ENCODE data around the gene SH3TC1.

Gene SH3TC1

GRCh38 chr4:8152090-8152864, 46.8 kb upstream of the SH3TC1 start:
- Histone ChIP-seq H3K27ac (ENCODE audit: low read length) (no peak overlapping the region), H2AFZ (ENCODE audit: low read depth, low read length) (no peak overlapping the region), H3K9me3 (ENCODE audit: insufficient read depth, low read length) (no peaks in the 10 kb centered on the region), H3K9ac (ENCODE audit: low read length) (no peak overlapping the region), H3K4me2 (ENCODE audit: low read length) (no peak overlapping the region), H3K79me2 (ENCODE audit: low read length) (no peaks in the 10 kb centered on the region), H4K20me1 (ENCODE audit: insufficient read depth, low read length) (no peaks in the 10 kb centered on the region), H3K4me1 (ENCODE audit: low read length) (no peaks in the 10 kb centered on the region), H3K4me3 (ENCODE audit: low read length) (no peak overlapping the region), H3K36me3 (replicated peaks; ENCODE audit: low read depth, low read length) (no peaks in the 10 kb centered on the region), H3K27me3 (ENCODE audit: low read depth, low read length) (no peaks in the 10 kb centered on the region)
- TF ChIP-seq EZH2phosphoT487 (IDR thresholded peaks at IDR 0.05; ENCODE audit: low read depth) (no peak), CTCF (IDR thresholded peaks at IDR 0.05; ENCODE audit: low read depth, low read length) (no peak)

- Histone ChIP-seq H3K9ac (ENCODE audit: low read length) (no peak overlapping the region), H2AFZ (ENCODE audit: low read depth, low read length) (no peak overlapping the region), H3K27me3 (ENCODE audit: low read depth, low read length) (no peaks in the 10 kb centered on the region), H3K36me3 (replicated peaks; ENCODE audit: low read depth, low read length) (no peaks in the 10 kb centered on the region), H3K4me3 (ENCODE audit: low read length) (no peak overlapping the region), H3K27ac (ENCODE audit: low read length) (no peak overlapping the region), H3K9me3 (ENCODE audit: insufficient read depth, low read length) (no peaks in the 10 kb centered on the region), H3K4me1 (ENCODE audit: low read length) (no peaks in the 10 kb centered on the region), H4K20me1 (ENCODE audit: insufficient read depth, low read length) (no peaks in the 10 kb centered on the region), H3K4me2 (ENCODE audit: low read length) (no peak overlapping the region), H3K79me2 (ENCODE audit: low read length) (no peaks in the 10 kb centered on the region)
- no peak for TF ChIP-seq EZH2phosphoT487 (IDR thresholded peaks at IDR 0.05; ENCODE audit: low read depth)
- TF ChIP-seq CTCF (IDR thresholded peaks at IDR 0.05; ENCODE audit: low read depth, low read length) = no peak
These were observed 46.2 kb upstream of the SH3TC1 start for GRCh38 chr4:8152865-8153257.

- no peak overlapping the region for H3K4me3 ChIP-seq (ENCODE audit: low read length)
- no peaks in the 10 kb centered on the region for H3K27me3 ChIP-seq (ENCODE audit: low read depth, low read length)
- H4K20me1 ChIP-seq (ENCODE audit: insufficient read depth, low read length) = no peaks in the 10 kb centered on the region
- no peak overlapping the region for H3K4me2 ChIP-seq (ENCODE audit: low read length)
- H3K9me3 ChIP-seq (ENCODE audit: insufficient read depth, low read length) = no peaks in the 10 kb centered on the region
- no peak overlapping the region for H3K9ac ChIP-seq (ENCODE audit: low read length)
- no peaks in the 10 kb centered on the region for H3K36me3 ChIP-seq (replicated peaks; ENCODE audit: low read depth, low read length)
- TF ChIP-seq CTCF (IDR thresholded peaks at IDR 0.05; ENCODE audit: low read depth, low read length) (no peak), EZH2phosphoT487 (IDR thresholded peaks at IDR 0.05; ENCODE audit: low read depth) (no peak)
- H3K4me1 ChIP-seq (ENCODE audit: low read length) = no peaks in the 10 kb centered on the region
- no peak overlapping the region for H3K27ac ChIP-seq (ENCODE audit: low read length)
- no peak overlapping the region for H2AFZ ChIP-seq (ENCODE audit: low read depth, low read length)
- no peaks in the 10 kb centered on the region for H3K79me2 ChIP-seq (ENCODE audit: low read length)
These were observed 45.6 kb upstream of the SH3TC1 start for GRCh38 chr4:8153441-8153840.

GRCh38 chr4:8155048-8155447, 44.0 kb upstream of the SH3TC1 start:
- H3K27me3 ChIP-seq (ENCODE audit: low read depth, low read length) = no peaks in the 10 kb centered on the region
- H3K4me3 ChIP-seq (ENCODE audit: low read length) = no peak overlapping the region
- no peaks in the 10 kb centered on the region for H4K20me1 ChIP-seq (ENCODE audit: insufficient read depth, low read length)
- H2AFZ ChIP-seq (ENCODE audit: low read depth, low read length) = no peak overlapping the region
- H3K4me2 ChIP-seq (ENCODE audit: low read length) = no peak overlapping the region
- TF ChIP-seq CTCF (IDR thresholded peaks at IDR 0.05; ENCODE audit: low read depth, low read length) = no peak
- TF ChIP-seq EZH2phosphoT487 (IDR thresholded peaks at IDR 0.05; ENCODE audit: low read depth) = no peak
- H3K36me3 ChIP-seq (replicated peaks; ENCODE audit: low read depth, low read length) = no peaks in the 10 kb centered on the region
- H3K4me1 ChIP-seq (ENCODE audit: low read length) = 0 out of 2 replicates have a peak, but pooled peaks cover 5% of the 10 kb centered on the region
- H3K9me3 ChIP-seq (ENCODE audit: insufficient read depth, low read length) = no peaks in the 10 kb centered on the region
- no peak overlapping the region for H3K9ac ChIP-seq (ENCODE audit: low read length)
- H3K79me2 ChIP-seq (ENCODE audit: low read length) = no peaks in the 10 kb centered on the region
- H3K27ac ChIP-seq (ENCODE audit: low read length) = no peak overlapping the region
